GM19025 (cell line): Measurements from ENCODE around the gene TNP2.
A peak's percentile ranks its signal among the peaks of the same experiment; 100 is the strongest.

ENCODE experiments used
- ATAC-seq: cut with Tn5 transposase; IDR thresholded peaks from one replicate; pipeline ENCODE4 v1.9.1; 2021; ENCODE audit warnings: mild to moderate bottlenecking, low read depth, moderate library complexity; ENCODE audit not compliant: unreplicated experiment

TNP2 gene

GRCh38 chr16:11268921-11269375 lies at the start of gene TNP2:
TNP2 (minus strand) TSS chr16:11269325; CDS start chr16:11269262, 63 bp downstream.
- no peak for ATAC-seq

- no peak for ATAC-seq
These were observed 49.7 kb upstream of the TNP2 start for GRCh38 chr16:11318817-11319216.

- ATAC-seq, result no peak
These were observed 47.3 kb upstream of the TNP2 start for GRCh38 chr16:11316331-11317015.

GRCh38 chr16:11315510-11315909 lies 46.4 kb upstream of the TNP2 start:
- ATAC-seq, result no peak

- no peak for ATAC-seq
These were observed 45.3 kb upstream of the TNP2 start for GRCh38 chr16:11314309-11314894.

GRCh38 chr16:11313493-11314308 lies 44.6 kb upstream of the TNP2 start:
- no peak for ATAC-seq

- no peak for ATAC-seq
These were observed 43.8 kb upstream of the TNP2 start for GRCh38 chr16:11312718-11313492.

- no peak for ATAC-seq
These were observed 42.0 kb upstream of the TNP2 start for GRCh38 chr16:11310997-11311561.

GRCh38 chr16:11310634-11310977 lies 41.5 kb upstream of the TNP2 start:
- ATAC-seq, result no peak

GRCh38 chr16:11309895-11310633 lies 40.9 kb upstream of the TNP2 start:
- ATAC-seq, result peak; percentile 40

GRCh38 chr16:11308493-11309283 lies 39.6 kb upstream of the TNP2 start:
- no peak for ATAC-seq

- no peak for ATAC-seq
These were observed 38.7 kb upstream of the TNP2 start for GRCh38 chr16:11307639-11308492.

- no peak for ATAC-seq
These were observed 38.0 kb upstream of the TNP2 start for GRCh38 chr16:11306997-11307638.

GRCh38 chr16:11306381-11306780 lies 37.3 kb upstream of the TNP2 start:
- ATAC-seq, result no peak

GRCh38 chr16:11303405-11304138 lies 34.4 kb upstream of the TNP2 start:
- no peak for ATAC-seq

- ATAC-seq, result no peak
These were observed 33.9 kb upstream of the TNP2 start for GRCh38 chr16:11302977-11303376.
